ENCODE data around the gene ANKRD34A. TPM values are rescaled to one million over a fixed set of nuclear protein-coding genes. Genes with fewer than 3 reads are reported as not detected.

ANKRD34A gene
- total RNA-seq, 1 donor from 2014 or later = 0.94 TPM

DNA sequence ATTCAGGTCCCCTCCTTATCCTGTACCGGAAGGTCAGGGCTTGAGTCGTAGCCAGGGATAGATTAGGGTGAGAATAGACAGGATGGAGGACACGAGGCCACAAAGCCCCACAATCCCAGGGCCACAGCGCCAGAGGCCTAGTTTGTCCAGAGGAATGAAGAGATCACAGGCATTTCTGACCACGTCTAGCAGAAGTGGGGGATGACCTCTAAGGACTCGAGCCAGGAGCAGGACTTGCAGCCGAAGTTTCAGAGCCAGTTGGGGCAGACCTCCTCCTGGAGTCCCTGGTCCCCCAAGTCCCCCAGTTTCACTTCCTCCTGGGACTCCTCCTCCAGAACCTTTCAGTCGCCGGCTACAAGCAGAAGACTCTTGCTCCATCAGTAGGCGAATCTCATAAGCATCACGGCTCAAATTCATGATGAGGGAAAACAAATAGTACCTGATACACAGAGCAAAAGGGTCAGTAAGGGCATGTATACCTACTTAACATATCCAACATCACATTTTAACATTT is 52.2 kb downstream of the ANKRD34A start:
- DNase-seq (ENCODE audit: extremely low spot score, unreplicated experiment) = no peak
- no peaks in the 10 kb centered on the region for H3K36me3 Mint-ChIP-seq
- no peaks in the 10 kb centered on the region for H3K27me3 Mint-ChIP-seq
- H3K4me1 Mint-ChIP-seq (ENCODE audit: unreplicated experiment) = peaks cover 9% of the 10 kb centered on the region
- TF ChIP-seq CTCF (conservative IDR thresholded peaks at IDR 0.05) = no peak
- no peak overlapping the region for H3K27ac Mint-ChIP-seq
- H3K9me3 Mint-ChIP-seq = no peaks in the 10 kb centered on the region
- H3K4me3 Mint-ChIP-seq = no peak overlapping the region

Other genes with a start within 250 kb of the ANKRD34A start
- not detected in 2 replicates for gene CD160, start 245.1 kb downstream of the ANKRD34A start, total RNA-seq (ENCODE audit: low replicate concordance)
- gene RNF115, start 140.5 kb downstream of the ANKRD34A start, total RNA-seq (ENCODE audit: low replicate concordance) = 9.2 and 10.6 TPM in 2 replicates
- 27.6 and 28.3 TPM in 2 replicates for gene POLR3C, start 140.4 kb downstream of the ANKRD34A start, total RNA-seq (ENCODE audit: low replicate concordance)
- 2.1 and 4.0 TPM in 2 replicates for gene NUDT17, start 118.9 kb downstream of the ANKRD34A start, total RNA-seq (ENCODE audit: low replicate concordance)
- gene PIAS3, start 105.5 kb downstream of the ANKRD34A start, total RNA-seq (ENCODE audit: low replicate concordance) = 18.4 and 40.0 TPM in 2 replicates
- 0.12 and 0.56 TPM in 2 replicates for gene ANKRD35, start 78.7 kb downstream of the ANKRD34A start, total RNA-seq (ENCODE audit: low replicate concordance)
- 0.81 and 2.7 TPM in 2 replicates for gene ITGA10, start 54.5 kb downstream of the ANKRD34A start, total RNA-seq (ENCODE audit: low replicate concordance)
- gene PEX11B, start 45.9 kb downstream of the ANKRD34A start, total RNA-seq (ENCODE audit: low replicate concordance) = 31.2 and 32.2 TPM in 2 replicates
- 118 and 160 TPM in 2 replicates for gene RBM8A, start 37.1 kb downstream of the ANKRD34A start, total RNA-seq (ENCODE audit: low replicate concordance)
- gene LIX1L, start 6.6 kb downstream of the ANKRD34A start, total RNA-seq (ENCODE audit: low replicate concordance) = 2.4 and 24.2 TPM in 2 replicates
- 8.5 and 14.1 TPM in 2 replicates for gene POLR3GL, start 115 bp upstream of the ANKRD34A start, total RNA-seq (ENCODE audit: low replicate concordance)
- 88.8 and 96.7 TPM in 2 replicates for gene TXNIP, start 32.0 kb upstream of the ANKRD34A start, total RNA-seq (ENCODE audit: low replicate concordance)
- gene HJV, start 57.2 kb upstream of the ANKRD34A start, total RNA-seq (ENCODE audit: low replicate concordance) = not detected in 2 replicates
- 2.7 and 4.9 TPM in 2 replicates for gene NBPF10, start 180.2 kb upstream of the ANKRD34A start, total RNA-seq (ENCODE audit: low replicate concordance)